ENCODE results near the gene PPP2R3A.

The PPP2R3A gene

GRCh38 chr3:136196064-136196400, 230.5 kb downstream of the PPP2R3A start, which contains the start of gene MSL2:
MSL2 (minus strand) TSS chr3:136196335; CDS start chr3:136195113, 1,222 bp downstream.
- no peak for TF ChIP-seq CTCF (IDR thresholded peaks at IDR 0.05; ENCODE audit: control insufficient read depth, insufficient read depth, low read depth, low read length, missing control alignments)
- DNase-seq (ENCODE audit: low read depth), result no peak
- H3K4me3 ChIP-seq (ENCODE audit: control insufficient read depth, low read depth, low read length), result peak within 1 kb of the TSS; percentile 75

- DNase-seq (ENCODE audit: low read depth), result peak; percentile 98
- no peak for TF ChIP-seq CTCF (IDR thresholded peaks at IDR 0.05; ENCODE audit: control insufficient read depth, insufficient read depth, low read depth, low read length, missing control alignments)
- peak overlapping the region; percentile 75 for H3K4me3 ChIP-seq (ENCODE audit: control insufficient read depth, low read depth, low read length)
Observed at GRCh38 chr3:136196401-136197158, 231.1 kb downstream of the PPP2R3A start.

GRCh38 chr3:136197159-136197793, 231.7 kb downstream of the PPP2R3A start:
- peak overlapping the region; percentile 75 for H3K4me3 ChIP-seq (ENCODE audit: control insufficient read depth, low read depth, low read length)
- no peak for TF ChIP-seq CTCF (IDR thresholded peaks at IDR 0.05; ENCODE audit: control insufficient read depth, insufficient read depth, low read depth, low read length, missing control alignments)
- no peak for DNase-seq (ENCODE audit: low read depth)

Measured in AG09309 (cell line).